Epidermal melanocyte (primary cell): ENCODE data around the gene ENSA.
"Not testable (repeated sequence)": the region's sequence is repeated elsewhere in the genome, so short reads cannot be mapped to it uniquely, and the experiment has no call there.

Experiments
- DNase-seq: peaks from one replicate; pipeline ENCODE4 v3.0.0; 2011; ENCODE audit warnings: low spot score; ENCODE audit not compliant: insufficient read length

Gene ENSA

DNA sequence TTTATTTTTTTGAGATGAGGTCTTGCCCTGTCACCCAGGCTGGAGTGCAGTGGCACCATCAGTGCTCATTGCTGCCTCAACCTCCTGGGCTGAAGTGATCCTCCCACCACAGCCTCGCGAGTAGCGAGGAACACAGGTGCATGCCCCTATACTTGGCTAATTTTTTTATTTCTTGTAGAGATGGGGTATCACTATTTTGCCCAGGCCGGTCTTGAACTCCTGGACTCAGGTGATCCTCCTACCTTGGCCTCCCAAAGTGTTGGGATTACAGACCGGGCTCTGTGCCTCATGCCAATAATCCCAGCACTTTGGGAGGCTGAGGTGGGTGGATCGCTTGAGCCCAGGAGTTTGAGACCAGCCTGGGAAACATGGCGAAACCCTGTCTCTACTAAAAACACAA lies 48.0 kb downstream of the ENSA start:
- not testable (repeated sequence) for DNase-seq

DNA sequence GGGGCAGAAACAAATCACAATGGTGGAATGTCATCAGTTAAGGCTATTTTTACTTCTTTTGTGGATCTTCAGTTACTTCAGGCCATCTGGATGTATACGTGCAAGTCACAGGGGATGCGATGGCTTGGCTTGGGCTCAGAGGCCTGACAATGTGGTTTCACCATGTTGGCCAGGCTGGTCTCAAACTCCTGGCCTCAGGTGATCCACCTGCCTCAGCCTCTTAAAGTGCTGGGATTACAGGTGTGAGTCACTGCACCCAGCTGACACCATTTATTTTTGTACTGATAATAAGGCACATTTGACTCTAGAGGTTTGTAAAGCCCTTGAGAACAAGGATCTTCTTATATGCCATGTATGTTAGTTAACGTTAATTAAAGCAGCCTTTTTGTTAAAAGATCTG lies 48.4 kb downstream of the ENSA start:
- DNase-seq, result not testable (repeated sequence)

DNA sequence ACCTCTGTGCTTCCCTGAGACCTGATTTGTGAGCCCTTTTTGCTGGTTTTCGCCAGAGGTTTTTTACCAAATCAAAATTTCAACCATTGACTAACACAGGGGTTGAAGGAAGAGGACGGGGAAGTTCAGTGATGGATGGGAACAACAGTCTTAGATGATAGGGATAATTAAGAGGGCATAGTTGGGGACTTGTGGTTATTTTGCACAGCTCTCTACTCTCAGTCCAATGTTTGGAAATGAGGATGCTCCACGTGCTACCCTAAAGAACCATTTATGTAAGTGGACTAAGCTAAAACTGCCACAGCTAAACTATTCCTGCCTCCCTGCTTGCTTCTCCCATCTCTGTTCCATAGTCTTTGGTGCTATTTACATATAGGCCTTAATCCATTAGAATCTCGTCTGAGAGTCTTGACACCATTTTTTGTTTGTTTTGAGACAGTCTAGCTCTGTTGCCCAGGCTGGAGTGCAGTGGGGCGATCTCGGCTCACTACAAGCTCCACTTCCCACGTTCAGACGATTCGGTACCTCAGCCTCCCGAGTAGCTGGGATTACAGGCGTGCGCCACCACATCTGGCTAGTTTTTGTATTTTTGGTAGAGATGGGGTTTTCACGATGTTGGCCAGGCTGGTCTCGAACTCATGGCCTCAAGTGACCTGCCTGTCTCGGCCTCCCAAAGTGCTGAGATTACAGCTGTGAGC lies 49.3 kb downstream of the ENSA start:
- DNase-seq, result no peak

DNA sequence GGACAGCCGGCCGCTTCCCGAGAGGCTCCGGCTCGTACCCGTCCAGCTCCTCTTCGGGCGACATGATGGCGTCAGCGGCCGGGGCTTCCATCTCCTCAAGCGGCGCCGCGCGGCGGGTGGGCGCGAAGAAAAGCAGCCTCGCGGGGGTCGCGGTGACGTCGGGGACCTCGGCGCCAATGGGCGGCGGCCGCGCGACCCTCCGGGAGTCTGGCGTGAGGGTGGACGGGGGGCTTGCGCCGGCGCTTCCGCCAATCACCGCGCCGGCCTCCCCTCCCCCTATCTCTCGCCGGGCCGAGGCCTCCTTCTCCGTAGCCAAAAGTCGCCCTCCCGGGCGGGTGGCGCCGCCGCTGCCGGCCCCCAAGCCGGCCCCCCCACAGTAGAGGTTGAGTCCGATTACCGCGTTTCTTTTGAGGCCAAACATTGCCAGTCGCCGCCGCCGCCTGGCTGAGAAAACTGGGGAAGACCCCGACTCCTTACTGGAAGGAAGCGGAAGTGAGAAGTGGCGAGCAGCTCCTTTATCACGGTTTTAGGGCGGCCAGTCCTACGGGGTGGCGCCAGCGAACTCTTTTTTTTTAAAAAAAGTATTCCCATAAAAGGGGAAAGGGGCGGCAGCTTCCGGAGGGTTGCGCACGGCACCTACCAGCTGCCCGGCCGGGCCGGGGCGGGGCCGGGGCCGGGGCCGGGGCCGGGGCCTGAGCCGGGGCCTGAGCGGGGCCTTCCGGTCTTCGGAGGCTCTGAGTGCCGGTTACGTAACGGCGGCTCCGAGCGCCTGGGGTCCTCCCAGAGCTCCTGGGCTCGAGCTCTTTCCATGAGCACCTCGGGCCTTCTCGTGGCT lies 50.1 kb downstream of the ENSA start, which contains the start of gene MCL1:
Gene MCL1 (minus strand): TSS at position 501 of the 835 bp plus-strand sequence. CDS start 80 bp downstream, at position 421.
- peak; percentile 90 for DNase-seq

DNA sequence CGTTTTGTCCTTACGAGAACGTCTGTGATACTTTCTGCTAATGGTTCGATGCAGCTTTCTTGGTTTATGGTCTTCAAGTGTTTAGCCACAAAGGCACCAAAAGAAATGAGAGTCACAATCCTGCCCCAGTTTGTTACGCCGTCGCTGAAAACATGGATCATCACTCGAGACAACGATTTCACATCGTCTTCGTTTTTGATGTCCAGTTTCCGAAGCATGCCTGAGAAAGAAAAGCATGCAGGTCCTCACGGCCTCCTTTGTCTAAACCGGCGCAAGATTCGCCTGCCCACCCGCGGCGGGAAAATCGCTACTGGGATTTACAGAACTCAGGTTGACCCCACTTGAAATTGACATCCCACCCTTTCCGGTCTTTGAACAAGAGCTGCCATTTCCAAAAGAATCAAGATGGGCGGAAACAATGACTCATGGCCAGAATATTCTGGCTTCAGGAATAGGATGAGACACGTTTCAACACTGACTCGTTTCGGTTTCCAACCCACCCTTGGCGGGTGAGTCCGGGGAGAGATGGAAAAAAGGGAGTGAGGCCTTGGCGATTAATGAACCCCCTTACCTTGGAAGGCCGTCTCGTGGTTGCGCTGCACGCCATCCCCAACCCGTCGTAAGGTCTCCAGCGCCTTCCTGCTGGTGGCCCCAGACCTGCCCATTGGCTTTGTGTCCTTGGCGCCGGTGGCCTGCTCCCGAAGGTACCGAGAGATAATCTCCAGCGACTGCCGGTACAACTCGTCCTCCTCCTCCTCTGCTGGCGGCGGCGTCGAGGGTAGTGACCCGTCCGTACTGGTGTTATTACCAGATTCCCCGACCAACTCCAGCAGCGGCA lies 50.9 kb downstream of the ENSA start:
- no peak for DNase-seq

DNA sequence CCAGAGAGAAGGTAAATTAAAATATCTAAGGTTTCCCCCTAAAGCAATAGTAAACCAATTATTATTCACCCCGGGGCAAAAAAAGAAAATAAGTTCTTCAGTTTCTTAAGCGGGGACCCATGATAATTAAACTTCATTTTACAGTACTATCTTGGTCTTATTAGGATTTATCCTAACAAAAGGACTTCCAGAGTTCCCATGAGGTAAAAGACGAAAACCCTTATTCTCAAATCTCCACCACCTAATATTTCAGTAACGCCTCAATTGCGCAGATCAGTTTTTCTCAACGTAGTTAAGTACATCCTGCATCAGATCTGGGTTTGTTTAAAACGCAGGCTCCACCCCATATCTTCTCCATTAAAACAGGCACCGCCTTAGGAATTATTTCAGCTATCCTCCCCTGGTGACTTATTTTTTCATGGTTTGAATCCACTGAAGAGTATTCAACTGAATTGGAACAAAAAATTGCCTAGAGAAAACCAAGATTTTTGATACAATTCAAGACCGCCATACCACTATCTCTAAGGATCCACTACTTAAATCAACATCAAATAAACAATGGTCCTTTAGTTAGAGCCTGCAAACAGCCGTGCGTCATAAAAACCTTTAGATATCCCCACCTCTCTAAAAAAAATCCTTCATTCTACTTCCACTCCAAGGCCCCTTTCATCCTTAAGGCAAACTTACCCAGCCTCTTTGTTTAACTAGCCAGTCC lies 51.7 kb downstream of the ENSA start:
- peak; percentile 43 for DNase-seq

DNA sequence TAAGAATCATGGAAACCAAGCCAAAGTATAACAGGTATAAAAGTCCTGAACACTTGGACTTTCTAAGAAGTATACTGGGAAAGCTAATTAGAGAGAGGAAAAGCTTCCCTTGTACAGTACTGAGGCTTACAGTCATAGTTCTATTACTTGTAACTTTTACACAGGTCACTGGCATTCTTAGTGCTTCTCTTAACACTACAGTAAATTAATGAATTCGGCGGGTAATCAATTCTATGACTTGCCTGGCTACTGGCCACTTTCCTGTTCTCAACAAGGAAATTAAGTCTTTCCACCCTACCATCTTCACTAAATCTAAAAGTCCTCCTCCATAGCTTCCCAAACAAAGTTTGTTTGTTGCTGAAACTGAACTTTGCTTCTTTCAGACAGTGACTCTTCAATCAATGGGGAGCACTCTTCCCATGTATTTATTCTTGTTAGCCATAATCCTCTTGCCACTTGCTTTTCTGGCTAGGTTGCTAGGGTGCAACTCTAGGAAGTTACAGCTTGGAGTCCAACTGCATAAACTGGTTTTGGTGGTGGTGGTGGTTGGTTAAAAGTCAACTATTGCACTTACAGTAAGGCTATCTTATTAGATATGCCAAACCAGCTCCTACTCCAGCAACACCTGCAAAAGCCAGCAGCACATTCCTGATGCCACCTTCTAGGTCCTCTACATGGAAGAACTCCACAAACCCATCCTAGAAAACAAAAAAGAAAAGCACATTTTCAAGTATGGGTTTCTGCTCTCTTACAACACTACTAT lies 52.4 kb downstream of the ENSA start:
- DNase-seq, result no peak

DNA sequence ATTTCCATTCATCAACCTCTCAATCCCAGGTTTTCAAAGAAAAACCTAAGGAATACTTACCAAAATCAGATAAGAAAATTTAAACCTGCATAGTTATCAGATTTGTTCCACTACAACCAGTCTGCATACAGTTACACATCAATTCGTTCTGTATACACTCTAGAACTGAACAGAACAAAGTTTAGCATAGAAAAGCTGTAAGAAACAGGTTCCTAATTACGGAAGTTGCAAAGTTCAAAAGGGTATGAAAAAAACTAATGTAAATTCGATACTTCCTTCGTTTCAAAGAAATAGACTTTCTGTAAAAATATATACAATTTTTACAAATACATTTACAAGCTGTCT lies 53.1 kb downstream of the ENSA start:
- no peak for DNase-seq

DNA sequence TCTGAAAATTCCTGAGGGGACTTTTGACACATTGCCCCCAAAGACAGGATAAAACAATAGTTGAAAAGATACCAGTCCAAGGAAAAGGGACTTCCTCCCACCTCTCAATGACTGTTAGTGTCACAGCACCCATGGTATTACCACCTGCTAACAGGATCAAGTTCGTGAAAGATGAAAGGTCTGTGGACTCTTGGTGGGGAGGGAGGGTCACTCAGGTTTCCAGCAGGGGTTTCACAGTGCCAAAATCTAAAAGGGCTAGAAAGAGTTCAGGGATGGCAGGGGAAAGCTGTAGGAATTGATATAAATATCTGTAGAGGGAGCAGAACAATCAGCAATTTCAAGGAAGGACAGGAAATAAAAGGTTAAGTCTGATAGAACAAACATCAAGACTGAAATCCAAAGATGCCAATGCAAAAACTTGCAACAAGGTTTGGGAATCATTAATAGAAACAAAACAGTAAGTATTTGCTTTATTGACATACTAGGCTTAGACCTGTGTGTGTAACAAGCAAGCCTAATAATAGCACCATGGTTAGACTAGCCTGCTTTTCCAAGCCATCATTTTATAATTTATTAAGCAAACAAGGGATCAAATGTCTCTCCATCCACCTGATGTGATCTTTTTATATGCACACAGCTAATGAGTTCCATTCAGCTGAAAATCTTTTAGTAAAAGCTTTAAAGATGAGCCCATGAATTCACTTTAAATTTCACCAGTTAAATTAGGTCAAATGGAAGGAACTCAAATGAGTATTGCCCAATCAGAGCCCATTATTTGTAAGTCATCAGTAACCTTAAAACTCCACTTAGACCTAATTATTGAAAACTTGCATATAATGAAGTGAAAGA lies 53.7 kb downstream of the ENSA start:
- no peak for DNase-seq

DNA sequence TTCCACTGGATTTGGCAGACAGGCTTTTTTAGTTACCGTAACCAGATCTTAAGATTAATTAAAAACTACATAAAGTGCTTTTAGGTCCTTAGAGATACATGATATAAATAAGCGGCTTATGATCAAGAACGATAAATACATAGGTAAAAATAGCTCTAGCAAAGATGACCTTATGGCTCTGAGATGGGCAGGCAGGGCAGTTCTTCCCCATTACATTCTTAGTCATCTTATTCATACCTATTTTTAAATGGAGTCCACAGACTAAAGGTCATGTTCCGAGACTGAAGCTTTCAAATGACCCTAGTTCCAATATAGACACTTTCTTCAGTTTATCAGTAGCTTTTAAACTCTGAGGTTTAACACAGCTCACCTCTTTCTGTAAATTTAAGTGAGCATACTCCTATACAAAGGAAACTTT lies 54.3 kb downstream of the ENSA start:
- no peak for DNase-seq

DNA sequence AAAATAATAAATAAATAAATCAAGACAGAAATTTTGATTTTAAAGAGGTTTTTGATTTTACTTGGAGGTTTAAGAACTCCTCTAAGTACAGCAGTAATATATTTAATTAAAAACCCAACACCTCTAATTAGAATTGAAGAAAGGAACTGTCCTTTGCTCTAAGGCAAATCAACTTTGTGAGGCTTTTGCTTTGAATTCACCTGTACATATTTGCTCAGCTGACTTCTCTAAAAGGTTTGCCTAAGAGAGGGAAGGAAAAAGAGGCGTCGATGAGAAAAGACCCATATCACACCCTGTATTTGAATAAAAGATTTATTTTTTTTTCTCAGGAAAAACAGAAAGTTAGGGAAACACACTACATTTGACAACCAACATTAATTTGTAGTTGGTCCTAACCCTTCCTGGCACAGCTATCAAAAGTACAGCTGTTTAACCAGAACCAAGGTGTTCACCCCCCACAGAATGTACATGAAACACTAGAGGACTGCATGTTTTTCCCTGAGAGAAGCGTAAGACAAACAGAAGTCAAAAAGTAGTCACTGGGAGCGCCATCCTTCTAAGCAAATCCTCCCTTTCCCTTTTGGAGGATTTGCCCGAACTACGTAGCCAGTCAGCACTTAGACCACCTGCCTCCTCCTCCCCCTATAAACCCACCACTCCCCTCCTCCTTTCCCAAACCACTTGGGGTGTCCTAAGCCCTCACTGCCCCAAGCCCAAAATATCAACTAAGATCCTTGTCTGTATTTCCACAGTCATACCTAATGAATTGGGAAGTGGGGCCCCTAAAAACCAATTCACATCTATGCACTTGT lies 54.9 kb downstream of the ENSA start:
- DNase-seq, result no peak

DNA sequence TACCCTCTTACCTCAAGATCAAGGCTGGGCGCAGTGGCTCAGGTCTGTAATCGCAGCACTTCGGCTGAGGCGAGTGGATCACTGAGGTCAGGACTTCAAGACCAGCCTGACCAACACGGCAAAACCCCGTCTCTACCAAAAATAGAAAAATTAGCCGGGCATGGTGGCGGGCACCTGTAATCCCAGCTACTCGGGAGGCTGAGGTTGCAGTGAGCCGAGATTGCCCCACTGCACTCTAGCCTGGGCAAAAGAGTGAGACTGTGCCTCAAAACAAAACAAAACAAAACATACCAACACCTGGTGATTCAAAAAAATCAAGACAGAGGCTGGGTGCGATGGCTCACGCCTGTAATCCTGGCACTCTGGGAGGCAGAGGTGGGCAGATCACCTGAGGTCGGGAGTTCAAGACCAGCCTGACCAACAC lies 55.8 kb downstream of the ENSA start:
- DNase-seq, result not testable (repeated sequence)

DNA sequence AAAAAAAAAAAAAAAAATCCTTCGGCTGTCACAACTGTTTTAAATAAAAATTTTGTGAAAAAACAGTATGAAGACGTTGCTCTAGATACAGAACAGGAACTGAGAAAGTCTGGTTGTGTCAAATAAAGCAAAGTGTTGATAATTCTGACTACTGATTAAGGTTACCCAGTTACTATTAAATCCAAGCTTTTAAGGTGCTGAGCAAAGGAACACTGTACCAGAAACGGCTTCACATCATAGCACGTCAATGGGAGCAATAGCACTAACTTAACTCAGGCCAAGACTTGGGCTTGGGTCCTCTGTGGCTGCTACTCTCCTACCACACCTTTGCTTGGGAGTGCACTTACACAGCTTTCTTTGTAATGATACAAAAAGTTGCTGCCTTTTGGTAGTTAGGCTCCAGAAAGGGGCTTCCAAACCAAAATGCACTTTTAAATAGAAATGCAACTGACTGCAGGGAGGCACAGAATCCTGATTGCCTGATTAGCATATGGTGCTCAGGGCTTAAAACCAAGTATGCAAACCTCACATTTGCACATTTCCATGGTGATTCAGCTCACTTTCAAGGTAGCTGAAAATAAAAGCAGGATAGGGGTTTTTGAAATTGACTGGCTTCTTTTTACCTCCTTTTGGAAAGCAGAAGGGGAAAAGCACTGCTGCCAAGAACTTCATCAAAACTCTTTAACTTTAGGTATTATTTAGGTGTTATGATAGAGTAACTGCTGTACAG lies 56.3 kb downstream of the ENSA start:
- no peak for DNase-seq
